Progenitor cell of endocrine pancreas (in vitro differentiated cells): ENCODE results near the gene LECT2. TPM values are rescaled to one million over a fixed set of nuclear protein-coding genes. Genes with fewer than 3 reads are reported as not detected.

ENCODE experiments used
- DNase-seq: peaks from one replicate; pipeline ENCODE4 v3.0.0; 2021; ENCODE audit warnings: low spot score; ENCODE audit not compliant: unreplicated experiment
- H3K27ac Mint-ChIP-seq: 2 replicates; pipeline ENCODE4 v1.8.0; 2021; ENCODE audit warnings: mild to moderate bottlenecking, moderate library complexity, mixed read lengths
- H3K27me3 Mint-ChIP-seq: 2 replicates; pipeline ENCODE4 v1.8.0; 2021; ENCODE audit warnings: mixed read lengths
- H3K36me3 Mint-ChIP-seq: 2 replicates; pipeline ENCODE4 v1.8.0; 2022; ENCODE audit warnings: mixed read lengths; ENCODE audit not compliant: insufficient read depth
- H3K4me1 Mint-ChIP-seq: 2 replicates; pipeline ENCODE4 v1.8.0; 2021; ENCODE audit warnings: low read depth, mixed read lengths
- H3K4me3 Mint-ChIP-seq: 2 replicates; pipeline ENCODE4 v1.8.0; 2021; ENCODE audit warnings: low read depth, mild to moderate bottlenecking, moderate library complexity, mixed read lengths
- H3K9me3 Mint-ChIP-seq: 2 replicates; pipeline ENCODE4 v1.8.0; 2021; ENCODE audit warnings: low read depth, mixed read lengths
- CTCF ChIP-seq: fragments of 200-600 bp; sonication (generic); IDR thresholded peaks from one replicate; pipeline ENCODE4 v1.5.0; 2021; ENCODE audit warnings: antibody characterized with exemption, mild to moderate bottlenecking; ENCODE audit not compliant: unreplicated experiment
- total RNA-seq: library from RNA; stranded (reverse); gene quantifications from 2 replicates; pipeline ENCODE4 v1.2.1, GENCODE V29; 2021

Gene LECT2
- total RNA-seq, 1 donor from 2014 or later = not detected

DNA sequence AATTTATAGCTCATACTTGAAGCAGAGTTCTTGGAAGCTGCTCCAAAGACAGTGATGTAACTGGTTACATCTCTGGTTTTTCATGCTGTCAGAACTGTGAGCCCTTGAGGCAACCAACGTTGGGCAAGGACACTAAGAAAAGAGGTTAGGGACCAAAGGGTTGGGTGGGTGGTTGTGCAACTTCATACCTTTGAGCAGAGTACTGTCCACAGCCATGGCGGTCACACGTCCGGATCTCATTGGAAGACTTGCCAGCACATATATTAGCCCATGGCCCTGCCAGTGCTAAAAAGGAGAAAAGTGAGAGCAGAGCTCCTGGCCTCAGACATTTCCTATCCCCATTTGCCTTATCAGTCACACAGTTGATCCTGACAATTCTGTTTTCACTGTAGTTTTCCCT is 2.1 kb downstream of the LECT2 start:
- Mint-ChIP-seq H3K36me3 (no peaks in the 10 kb centered on the region), H3K27ac (no peak overlapping the region), H3K27me3 (peaks cover 19% of the 10 kb centered on the region), H3K4me3 (no peak overlapping the region), H3K9me3 (no peaks in the 10 kb centered on the region), H3K4me1 (no peaks in the 10 kb centered on the region)
- no peak for DNase-seq
- no peak for TF ChIP-seq CTCF

- Mint-ChIP-seq H3K36me3 (no peaks in the 10 kb centered on the region), H3K4me3 (no peak overlapping the region), H3K9me3 (no peaks in the 10 kb centered on the region), H3K27me3 (peaks cover 19% of the 10 kb centered on the region), H3K4me1 (no peaks in the 10 kb centered on the region), H3K27ac (no peak overlapping the region)
- TF ChIP-seq CTCF = no peak
- no peak for DNase-seq
These were observed 3.0 kb downstream of the LECT2 start for GRCh38 chr5:135951807-135952206.

DNA sequence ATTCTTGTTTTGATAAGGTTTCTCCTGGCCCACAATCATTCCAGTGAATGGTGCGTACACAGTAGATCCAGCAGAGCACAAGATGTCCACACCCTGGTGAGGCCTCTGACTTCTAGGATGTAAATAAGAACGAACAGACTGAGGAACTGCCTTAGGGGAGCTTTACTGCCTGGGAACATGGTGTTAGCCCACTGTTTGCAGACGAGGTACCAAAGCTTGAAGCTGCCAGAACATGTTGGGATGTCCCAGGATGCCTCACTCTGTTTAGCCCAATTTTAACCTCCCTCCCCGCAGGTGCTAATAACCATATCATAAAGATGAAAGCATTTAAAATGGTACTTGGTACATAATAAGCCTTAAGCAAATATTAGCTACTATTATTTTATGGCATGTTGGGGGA is 3.5 kb downstream of the LECT2 start:
- no peak for DNase-seq
- Mint-ChIP-seq H3K9me3 (no peaks in the 10 kb centered on the region), H3K27me3 (peaks cover 19% of the 10 kb centered on the region), H3K36me3 (no peaks in the 10 kb centered on the region), H3K4me1 (no peaks in the 10 kb centered on the region), H3K4me3 (no peak overlapping the region), H3K27ac (no peak overlapping the region)
- no peak for TF ChIP-seq CTCF

DNA sequence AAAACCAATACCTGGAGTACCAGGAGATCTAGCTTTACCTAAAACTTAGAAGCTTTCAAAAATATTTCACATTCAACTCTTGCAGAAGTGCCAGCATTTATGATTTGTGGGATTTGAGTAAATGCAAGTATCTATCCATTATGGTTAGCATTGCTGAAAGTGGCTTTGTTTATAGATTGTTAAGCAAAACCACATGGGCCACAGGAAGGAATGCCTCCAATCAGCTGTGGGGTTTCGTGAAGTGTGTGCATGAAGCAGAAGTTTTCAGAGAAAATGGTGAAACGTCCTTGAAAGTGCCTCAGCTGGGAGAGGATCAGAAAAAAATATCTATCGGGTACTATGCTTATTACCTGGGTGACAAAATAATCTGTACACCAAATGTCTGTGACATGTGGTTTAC is 4.2 kb downstream of the LECT2 start:
- Mint-ChIP-seq H3K4me3 (no peak overlapping the region), H3K36me3 (no peaks in the 10 kb centered on the region), H3K9me3 (no peaks in the 10 kb centered on the region), H3K27me3 (peaks cover 19% of the 10 kb centered on the region), H3K4me1 (no peaks in the 10 kb centered on the region), H3K27ac (no peak overlapping the region)
- no peak for TF ChIP-seq CTCF
- no peak for DNase-seq

DNA sequence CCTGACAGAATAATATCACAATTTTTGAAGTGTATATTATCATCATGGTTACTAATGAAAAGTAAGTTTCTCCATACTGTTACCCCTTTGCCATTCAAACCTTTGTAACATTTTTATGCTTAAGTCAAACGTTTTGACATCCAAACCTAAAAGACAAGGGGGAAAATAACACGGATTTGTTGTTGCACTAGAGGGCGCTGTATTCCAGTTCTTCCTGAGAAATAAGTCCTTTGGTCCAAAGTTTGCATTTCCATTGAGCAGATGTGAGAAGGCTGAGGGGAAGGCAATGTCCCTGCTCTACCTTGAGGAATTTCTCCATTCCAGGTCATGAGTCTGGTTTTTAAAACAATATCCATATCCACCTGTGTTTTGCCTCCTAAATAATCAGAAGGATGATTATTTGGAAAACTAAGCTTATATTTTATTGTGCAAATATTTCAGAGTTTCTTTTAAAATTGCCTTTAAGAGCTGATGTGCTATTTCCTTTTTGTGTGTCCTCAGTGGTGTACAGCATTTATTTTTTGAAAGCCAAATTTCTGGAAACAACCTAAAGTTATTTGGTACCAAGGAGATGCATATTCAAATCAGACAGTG is 9.7 kb downstream of the LECT2 start:
- Mint-ChIP-seq H3K4me3 (no peak overlapping the region), H3K27ac (no peak overlapping the region)
- DNase-seq = peak; percentile 21

More for the DNA sequence above, 9.7 kb downstream of the LECT2 start:
- H3K36me3 Mint-ChIP-seq = no peaks in the 10 kb centered on the region
- H3K9me3 Mint-ChIP-seq = no peaks in the 10 kb centered on the region
- no peaks in the 10 kb centered on the region for H3K4me1 Mint-ChIP-seq
- TF ChIP-seq CTCF = peak; percentile 85
- peaks cover 11% of the 10 kb centered on the region for H3K27me3 Mint-ChIP-seq
